A549 treated with AZD9567 at 1 μM for 4 hours (cell line): ENCODE data around the gene TMEM14C. TPM values are rescaled to one million over a fixed set of nuclear protein-coding genes. Genes with fewer than 3 reads are reported as not detected.

ENCODE experiments used
- total RNA-seq: library from RNA; stranded (reverse); fragments of 200-300 nt; extraction: Qiagen RNA extraction; gene quantifications from 5 replicates; pipeline ENCODE4 v1.2.3, GENCODE V29; 2022; ENCODE audit not compliant: insufficient read depth

The TMEM14C gene
- total RNA-seq, result 147 to 171 TPM (median 151 TPM) in 5 replicates

DNA sequence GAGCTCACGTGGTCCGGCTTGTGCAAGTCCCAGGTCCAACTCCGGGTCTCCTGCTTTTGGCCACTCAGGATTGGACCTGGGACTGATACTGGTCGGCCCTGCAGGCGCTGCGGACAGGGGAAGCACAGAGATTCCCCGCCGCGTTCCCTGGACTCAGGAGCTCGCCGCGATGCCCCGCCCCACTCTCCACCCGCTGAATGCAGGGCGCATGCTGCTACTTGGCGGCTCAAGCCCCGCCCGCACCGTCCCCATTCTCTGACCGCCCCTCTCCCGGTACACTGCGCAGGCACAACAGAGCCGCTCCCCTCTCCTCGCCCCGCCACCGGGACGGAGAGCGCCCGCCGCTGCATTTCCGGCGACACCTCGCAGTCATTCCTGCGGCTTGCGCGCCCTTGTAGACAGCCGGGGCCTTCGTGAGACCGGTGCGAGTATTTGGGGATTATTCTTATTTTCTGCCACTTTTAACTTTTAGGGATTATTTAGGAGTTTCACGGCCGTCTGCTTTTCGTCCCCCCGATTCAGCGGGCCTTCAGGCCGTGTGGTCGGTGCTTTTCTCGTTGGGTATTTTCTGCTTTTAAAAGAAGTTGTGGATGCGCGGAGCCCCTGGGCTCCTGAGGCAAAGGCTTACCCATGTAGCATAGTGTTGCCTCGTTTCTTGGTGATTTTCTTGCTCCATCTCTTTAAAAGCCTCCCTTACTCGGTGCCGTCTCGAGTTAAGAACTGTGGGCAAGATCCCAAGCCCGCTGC is at the start of gene TMEM14C:
Gene TMEM14C, plus strand, starts transcription at position 251 of the 747 bp plus-strand sequence. CDS start 1,544 bp downstream, outside the sequence.

DNA sequence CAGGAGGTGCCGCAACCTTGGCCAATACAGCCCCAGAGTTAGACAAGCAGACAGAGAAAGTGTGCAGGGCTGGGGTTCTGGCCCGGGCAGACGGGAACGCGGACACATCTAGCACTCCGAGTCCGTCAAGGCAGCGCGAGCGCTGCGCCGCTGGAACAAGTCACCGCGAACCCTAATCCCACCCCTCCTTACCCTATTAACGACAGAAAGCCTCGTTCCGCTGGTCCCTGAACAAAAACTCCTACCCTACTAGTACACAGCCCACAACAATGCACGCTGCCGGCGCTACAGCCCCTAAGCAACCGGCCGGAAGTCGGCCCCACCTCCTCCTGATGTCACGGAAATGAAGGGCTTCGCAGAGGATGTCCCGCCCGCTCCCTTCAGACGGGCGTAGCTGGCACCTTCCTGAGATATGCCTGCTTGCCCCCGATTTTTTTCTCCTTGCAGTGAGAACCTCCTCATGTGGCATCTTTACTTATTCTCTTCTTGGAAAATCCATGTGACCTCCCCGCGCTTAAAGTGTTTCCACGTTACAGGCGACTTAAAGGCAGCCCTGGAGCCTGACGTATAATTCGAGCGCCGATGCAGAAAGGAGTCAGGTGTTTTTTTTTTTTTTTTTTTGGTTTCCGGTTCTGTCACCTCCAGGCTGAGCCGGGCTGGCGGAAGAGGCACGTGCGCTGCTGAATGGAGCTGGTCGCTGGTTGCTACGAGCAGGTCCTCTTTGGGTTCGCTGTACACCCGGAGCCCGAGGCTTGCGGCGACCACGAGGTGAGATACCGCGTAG is 28.4 kb upstream of the TMEM14C start, which contains the start of the genes C6orf52 and PAK1IP1:
Gene C6orf52, minus strand, starts transcription at position 315 of the 784 bp plus-strand sequence. CDS start 7,066 bp downstream, outside the sequence.
Gene PAK1IP1, plus strand, starts transcription at position 671 of the 784 bp plus-strand sequence. Its CDS starts 14 bp downstream, at position 685.

DNA sequence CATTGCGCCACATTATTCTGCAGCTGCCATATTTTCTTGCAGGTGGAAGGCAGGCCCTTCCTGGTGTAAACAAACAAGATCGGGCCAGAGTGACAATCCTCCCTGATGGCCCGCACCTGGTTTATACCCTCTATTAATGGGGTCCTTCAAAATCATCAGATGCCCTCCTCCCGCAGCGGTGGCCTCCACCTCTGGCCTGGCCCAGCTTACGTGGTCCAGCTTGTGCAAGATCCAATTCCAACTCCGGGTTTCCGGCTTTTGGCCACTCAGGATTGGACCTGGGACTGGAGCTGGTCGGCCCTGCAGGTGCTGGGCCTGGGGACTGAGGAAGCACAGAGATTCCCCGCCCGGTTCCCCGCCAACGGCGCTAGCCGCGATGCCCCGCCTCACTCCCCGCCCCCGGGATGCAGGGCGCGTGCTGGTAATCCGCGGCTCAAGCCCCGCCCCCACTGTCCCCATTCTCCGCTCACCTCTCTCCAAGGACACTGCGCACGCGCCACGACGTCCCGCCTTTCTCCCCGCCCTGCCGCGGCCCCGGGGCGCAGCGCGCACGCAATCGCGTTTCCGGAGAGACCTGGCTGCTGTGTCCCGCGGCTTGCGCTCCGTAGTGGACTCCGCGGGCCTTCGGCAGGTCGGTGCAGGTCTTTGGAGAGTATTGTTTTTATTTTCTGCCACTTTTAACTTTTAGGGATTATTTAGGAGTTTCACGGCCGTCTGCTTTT is 24.5 kb downstream of the TMEM14C start, which contains the start of gene TMEM14B:
Gene TMEM14B, plus strand, starts transcription at position 555 of the 722 bp plus-strand sequence. CDS start 1,441 bp downstream, outside the sequence.

Other genes starting within 250 kb of the TMEM14C start
- gene GCNT2, start 201.7 kb upstream of the TMEM14C start, total RNA-seq, result 3.9 to 7.6 TPM (median 4.6 TPM) in 5 replicates
- gene C6orf52, start 28.5 kb upstream of the TMEM14C start, total RNA-seq, result 1.9 to 2.6 TPM (median 2.2 TPM) in 4 of 5 replicates, not detected in the other
- 18.5 to 20.1 TPM (median 19.1 TPM) in 5 replicates for gene PAK1IP1, start 28.1 kb upstream of the TMEM14C start, total RNA-seq
- 124 to 163 TPM (median 136 TPM) in 5 replicates for gene TMEM14B, start 24.7 kb downstream of the TMEM14C start, total RNA-seq
- gene MAK, start 115.5 kb downstream of the TMEM14C start, total RNA-seq, result 0.09 to 0.21 TPM (median 0.16 TPM) in 4 of 5 replicates, not detected in the other
- not detected in 5 replicates for gene GCM2, start 159.0 kb downstream of the TMEM14C start, total RNA-seq
- gene SYCP2L, start 164.0 kb downstream of the TMEM14C start, total RNA-seq, result 1.1 to 3.6 TPM (median 2.2 TPM) in 5 replicates